Measurements from ENCODE around the gene NPFF.

GRCh38 chr12:53504004-53504920, 3.0 kb downstream of the NPFF start:
- TF ChIP-seq POLR2A (IDR thresholded peaks at IDR 0.05), result no peak
- TF ChIP-seq EP300 (IDR thresholded peaks at IDR 0.05), result no peak
- TF ChIP-seq, protein P1, sequence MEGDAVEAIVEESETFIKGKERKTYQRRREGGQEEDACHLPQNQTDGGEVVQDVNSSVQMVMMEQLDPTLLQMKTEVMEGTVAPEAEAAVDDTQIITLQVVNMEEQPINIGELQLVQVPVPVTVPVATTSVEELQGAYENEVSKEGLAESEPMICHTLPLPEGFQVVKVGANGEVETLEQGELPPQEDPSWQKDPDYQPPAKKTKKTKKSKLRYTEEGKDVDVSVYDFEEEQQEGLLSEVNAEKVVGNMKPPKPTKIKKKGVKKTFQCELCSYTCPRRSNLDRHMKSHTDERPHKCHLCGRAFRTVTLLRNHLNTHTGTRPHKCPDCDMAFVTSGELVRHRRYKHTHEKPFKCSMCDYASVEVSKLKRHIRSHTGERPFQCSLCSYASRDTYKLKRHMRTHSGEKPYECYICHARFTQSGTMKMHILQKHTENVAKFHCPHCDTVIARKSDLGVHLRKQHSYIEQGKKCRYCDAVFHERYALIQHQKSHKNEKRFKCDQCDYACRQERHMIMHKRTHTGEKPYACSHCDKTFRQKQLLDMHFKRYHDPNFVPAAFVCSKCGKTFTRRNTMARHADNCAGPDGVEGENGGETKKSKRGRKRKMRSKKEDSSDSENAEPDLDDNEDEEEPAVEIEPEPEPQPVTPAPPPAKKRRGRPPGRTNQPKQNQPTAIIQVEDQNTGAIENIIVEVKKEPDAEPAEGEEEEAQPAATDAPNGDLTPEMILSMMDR (IDR thresholded peaks at IDR 0.05), result no peak

Measured in sigmoid colon (tissue), 4 donors.